Upper lobe of left lung (tissue), 4 donors: Measurements from ENCODE around the gene KIAA1958.

Experiments used
- EP300 ChIP-seq, 4 donors: sonication (generic); formaldehyde crosslinking; IDR thresholded peaks; one replicate each; pipeline ENCODE4 v1.5.1; 2017; ENCODE audit warnings: antibody characterized with exemption in 4 of 4, control low read depth in 2 of 4
- POLR2A ChIP-seq, 4 donors: fragments of 450-650 bp; IDR thresholded peaks; one replicate each; pipeline ENCODE4 v1.5.1; 2016 to 2017; ENCODE audit warnings: antibody characterized with exemption in 4 of 4, mild to moderate bottlenecking in 2 of 4
- POLR2AphosphoS5 ChIP-seq, 2 donors: sonication (generic); formaldehyde crosslinking; IDR thresholded peaks; one replicate each; pipeline ENCODE4 v1.5.1; 2017; ENCODE audit warnings: antibody characterized with exemption in 2 of 2
- TF ChIP-seq, protein P1 (sequence below), 6 experiments: fragments of 450-650 bp in 4 of 6; fragments of 200-600 bp in 2 of 6; sonication (generic) in 2 of 6; IDR thresholded peaks; one replicate each; pipeline ENCODE4 v1.5.1; 2016 to 2019; ENCODE audit warnings: antibody characterized with exemption in 6 of 6

GRCh38 chr9:112608851-112609250, 122.2 kb downstream of the KIAA1958 start:
- TF ChIP-seq, protein P1, sequence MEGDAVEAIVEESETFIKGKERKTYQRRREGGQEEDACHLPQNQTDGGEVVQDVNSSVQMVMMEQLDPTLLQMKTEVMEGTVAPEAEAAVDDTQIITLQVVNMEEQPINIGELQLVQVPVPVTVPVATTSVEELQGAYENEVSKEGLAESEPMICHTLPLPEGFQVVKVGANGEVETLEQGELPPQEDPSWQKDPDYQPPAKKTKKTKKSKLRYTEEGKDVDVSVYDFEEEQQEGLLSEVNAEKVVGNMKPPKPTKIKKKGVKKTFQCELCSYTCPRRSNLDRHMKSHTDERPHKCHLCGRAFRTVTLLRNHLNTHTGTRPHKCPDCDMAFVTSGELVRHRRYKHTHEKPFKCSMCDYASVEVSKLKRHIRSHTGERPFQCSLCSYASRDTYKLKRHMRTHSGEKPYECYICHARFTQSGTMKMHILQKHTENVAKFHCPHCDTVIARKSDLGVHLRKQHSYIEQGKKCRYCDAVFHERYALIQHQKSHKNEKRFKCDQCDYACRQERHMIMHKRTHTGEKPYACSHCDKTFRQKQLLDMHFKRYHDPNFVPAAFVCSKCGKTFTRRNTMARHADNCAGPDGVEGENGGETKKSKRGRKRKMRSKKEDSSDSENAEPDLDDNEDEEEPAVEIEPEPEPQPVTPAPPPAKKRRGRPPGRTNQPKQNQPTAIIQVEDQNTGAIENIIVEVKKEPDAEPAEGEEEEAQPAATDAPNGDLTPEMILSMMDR (IDR thresholded peaks at IDR 0.05) = no peak
- TF ChIP-seq POLR2AphosphoS5 (IDR thresholded peaks at IDR 0.05) (no peak), POLR2A (IDR thresholded peaks at IDR 0.05) (no peak), EP300 (IDR thresholded peaks at IDR 0.05) (no peak)
